Stimulated activated naive CD8-positive, alpha-beta T cell treated with anti-CD3 and anti-CD28 coated beads, Interleukin-15, Interleukin-2, amounts not matched to agents 100 U/mL and 50 U/mL, for 24 hours (primary cell): ENCODE data around the gene MR1.

ENCODE experiments used
- ATAC-seq: fragments of 150-1000 bp; cut with Tn5 transposase; one replicate; pipeline ENCODE4 v1.10.0; 2021
- DNase-seq: peaks from one replicate; pipeline ENCODE4 v3.0.0; 2021

The MR1 gene

DNA sequence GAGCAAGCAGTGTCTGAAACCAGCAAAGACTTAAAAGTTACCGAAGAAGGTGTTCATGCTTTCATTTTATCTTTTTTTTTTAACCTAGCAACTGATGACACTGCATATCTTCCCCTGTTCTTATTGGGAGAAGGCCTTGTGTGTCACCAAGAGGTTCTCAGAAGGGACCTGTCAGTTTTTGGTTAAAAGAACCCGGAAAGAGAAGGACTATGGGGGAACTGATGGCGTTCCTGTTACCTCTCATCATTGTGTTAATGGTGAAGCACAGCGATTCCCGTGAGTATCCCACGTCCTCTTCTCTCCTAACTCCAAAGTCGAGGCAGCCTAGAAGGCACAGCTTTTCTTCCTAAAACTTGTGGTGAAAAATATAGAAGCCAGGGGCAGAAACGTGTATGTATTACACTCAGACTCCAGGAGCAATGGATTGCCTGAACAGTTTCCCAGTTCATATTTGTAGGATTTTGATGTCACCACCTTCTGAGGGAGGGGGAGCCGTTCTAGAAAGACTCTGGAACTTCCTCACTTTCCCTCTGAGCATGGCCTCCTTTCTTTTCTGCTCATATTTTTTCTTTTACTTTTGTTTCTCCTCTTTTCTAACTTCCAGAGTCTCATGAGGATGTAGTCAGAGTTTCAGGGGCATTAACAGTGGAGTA lies at the start of gene MR1:
Gene MR1 (plus strand): TSS at position 185 of the 653 bp plus-strand sequence. CDS start 25 bp downstream, at position 210.
- no peak for DNase-seq
- ATAC-seq: peak; percentile 94

GRCh38 chr1:180988253-180988752 lies 45.5 kb upstream of the MR1 start:
- DNase-seq (no peak), ATAC-seq (no peak)

- no peak for DNase-seq
- ATAC-seq: peak; percentile 89
These were observed 39.5 kb upstream of the MR1 start for GRCh38 chr1:180994262-180994661.

DNA sequence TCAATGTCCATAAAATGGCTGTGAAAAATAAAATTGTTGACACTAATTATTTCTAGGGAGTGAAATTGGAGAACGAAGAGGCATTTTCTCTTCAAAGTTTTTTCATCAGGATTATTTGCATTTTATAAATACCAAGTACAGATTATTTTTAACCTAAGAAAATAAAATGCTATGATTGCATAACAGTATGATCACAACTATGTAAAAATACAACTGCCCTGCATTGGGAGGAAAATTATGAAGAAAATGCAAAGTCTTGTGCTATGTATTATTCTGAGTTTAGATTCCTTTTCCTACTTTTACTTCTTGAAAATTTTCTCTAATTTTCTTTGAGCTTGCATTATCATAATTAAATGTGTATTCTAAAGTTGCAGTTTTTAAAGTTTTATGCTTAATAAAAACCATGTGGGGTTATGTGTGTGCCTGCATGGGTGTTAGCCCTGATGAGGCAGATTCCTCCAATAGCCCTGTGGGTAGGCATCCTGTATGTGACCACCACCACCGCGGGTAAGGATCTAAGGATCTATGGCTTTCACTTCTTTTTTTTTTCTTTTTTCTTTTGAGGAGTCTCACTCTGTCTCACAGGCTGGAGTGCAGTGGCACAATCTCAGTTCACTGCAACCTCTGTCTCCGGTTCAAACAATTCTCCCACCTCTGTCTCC lies 35.8 kb upstream of the MR1 start:
- no peak for ATAC-seq
- DNase-seq: no peak

DNA sequence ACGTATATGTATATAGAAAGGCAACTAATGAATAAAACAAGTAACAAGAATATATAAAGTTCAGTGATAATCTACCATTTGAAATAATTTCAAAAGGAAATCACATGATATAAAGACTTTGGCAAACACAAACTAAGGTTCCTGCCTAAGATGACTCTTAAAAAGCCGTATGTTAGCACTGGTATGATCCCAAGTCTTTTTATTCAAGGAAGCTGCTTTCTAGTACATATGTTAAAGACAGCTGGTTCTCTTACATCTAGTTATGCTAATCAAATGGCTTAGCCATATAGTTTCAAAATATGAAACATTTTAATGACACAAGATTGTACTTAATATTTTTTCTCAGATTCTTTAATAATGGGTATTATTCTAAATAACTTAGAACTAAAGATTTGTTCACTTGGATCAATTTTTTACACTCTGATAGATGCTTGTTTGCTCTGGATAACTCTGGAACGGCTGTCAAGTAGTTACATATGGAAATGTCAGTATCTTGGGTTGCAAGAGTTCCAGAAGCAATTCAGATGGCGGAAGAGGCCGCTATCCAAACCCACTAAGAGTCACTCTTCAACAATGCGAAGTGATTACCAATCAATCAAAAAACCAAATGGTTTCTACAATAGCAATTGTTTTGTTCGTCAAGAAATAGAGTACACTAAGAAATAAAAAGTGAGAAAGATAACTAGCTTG lies 32.5 kb upstream of the MR1 start:
- ATAC-seq: no peak
- DNase-seq: no peak

DNA sequence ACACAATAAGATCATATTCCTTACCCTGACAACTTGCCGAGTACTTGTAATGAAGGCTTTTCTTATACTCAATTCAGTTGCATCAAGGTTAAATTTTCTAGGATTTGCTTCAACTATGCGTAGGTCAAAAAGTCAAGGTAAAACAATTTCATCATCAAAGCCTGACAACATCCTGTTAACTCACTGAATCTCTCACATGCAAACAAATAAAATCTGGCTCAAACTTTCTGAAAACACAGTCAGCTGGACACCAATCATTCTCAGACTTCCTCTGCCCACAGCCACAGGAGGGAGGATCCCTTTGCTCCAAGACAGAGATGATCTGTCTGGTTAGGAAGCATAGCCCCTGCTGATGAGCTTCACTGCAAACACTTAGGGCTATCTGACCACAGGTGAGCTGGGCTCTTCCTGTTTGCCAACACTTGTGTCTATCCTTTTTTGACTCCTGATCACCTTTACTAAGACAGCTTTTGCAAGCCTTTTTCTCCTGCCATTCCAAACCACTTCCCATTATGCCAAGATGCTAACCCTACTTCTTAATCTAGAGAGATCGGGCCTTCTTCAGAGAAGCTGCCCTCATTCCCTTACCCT lies 31.1 kb upstream of the MR1 start:
- ATAC-seq: no peak
- DNase-seq: no peak

- DNase-seq: no peak
- ATAC-seq: no peak
These were observed 23.0 kb upstream of the MR1 start for GRCh38 chr1:181010789-181011188.

- DNase-seq (no peak), ATAC-seq (no peak)
These were observed 22.2 kb upstream of the MR1 start for GRCh38 chr1:181011301-181012202.

DNA sequence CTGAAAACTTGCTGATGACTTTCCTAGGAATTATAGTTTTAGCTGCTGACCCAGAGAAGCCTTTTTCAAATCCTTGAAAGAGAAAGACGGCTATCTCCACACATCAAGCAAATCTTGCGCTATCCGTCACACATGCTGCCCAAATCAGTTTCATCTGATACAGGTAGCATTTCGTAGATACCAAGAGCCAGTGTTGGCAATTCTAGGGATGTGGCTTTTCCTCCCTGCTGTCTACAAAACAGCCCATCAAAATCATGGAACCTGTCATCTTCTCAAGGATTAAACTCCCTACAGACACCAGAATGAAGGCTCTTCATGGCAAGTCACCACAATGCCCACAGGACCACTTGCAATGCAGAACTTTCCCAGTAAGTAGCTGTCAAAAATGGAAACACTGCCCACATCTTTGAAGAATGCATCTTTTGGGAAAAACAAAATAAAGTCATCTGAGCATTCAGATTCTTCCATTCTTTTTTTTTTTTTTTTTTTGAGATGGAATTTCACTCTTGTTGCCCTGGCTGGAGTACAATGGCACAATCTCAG lies 21.5 kb upstream of the MR1 start:
- no peak for DNase-seq
- no peak for ATAC-seq

DNA sequence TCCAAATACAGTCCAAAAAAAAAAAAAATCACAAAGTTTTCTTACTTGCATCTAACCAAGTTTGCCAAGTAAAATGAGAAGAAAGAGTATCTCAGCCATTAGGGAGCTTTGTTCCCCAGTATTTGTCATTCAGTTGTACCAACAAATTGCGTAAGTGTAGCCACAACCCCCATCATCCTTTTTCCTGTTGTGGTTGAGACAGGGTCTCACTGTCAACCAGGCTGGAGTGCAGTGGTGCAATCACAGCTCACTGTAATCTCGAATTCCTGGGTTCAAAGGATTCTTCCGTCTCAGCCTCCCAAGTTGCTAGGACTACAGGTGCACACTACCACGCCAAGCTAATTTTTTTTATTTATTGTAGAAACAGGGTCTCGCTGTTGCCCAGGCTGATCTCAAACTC lies 20.6 kb upstream of the MR1 start:
- DNase-seq (no peak), ATAC-seq (no peak)

- ATAC-seq (peak; percentile 85), DNase-seq (no peak)
These were observed 19.1 kb upstream of the MR1 start for GRCh38 chr1:181014477-181015250.

DNA sequence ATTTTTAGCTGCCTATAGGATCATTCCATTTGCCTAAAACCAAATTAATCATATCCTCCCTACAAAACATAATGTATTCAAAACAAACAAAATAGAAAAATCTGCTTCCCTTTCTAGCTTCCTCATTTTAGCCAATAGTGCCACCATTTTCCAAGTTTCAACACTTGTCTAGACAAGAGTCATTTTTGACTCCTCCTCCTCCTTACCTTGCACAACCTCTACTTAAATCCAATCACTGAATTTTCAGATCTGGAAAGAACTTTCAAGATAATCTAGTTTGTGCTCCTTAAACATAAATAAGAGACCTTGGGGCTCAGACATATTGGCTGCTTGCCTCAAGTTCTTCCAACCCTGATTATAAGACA lies 18.6 kb upstream of the MR1 start:
- DNase-seq (no peak), ATAC-seq (no peak)

DNA sequence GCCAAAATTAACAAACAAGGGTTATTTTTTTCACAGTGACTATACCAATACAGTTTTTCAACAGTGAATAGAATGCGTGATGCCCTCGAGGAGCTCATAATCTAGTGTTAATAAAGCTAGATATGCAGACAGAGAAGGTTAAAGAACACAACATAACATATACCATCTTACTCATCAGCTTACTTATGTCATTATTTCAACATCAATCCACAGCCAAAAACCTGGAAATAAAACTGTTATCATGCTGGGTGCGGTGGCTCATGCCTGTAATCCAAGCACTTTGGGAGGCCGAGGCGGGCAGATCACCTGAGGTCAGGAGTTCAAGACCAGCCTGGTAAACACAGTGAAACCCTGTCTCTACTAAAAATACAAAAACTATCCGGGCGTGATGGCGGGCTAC lies 17.2 kb upstream of the MR1 start:
- ATAC-seq (no peak), DNase-seq (no peak)

DNA sequence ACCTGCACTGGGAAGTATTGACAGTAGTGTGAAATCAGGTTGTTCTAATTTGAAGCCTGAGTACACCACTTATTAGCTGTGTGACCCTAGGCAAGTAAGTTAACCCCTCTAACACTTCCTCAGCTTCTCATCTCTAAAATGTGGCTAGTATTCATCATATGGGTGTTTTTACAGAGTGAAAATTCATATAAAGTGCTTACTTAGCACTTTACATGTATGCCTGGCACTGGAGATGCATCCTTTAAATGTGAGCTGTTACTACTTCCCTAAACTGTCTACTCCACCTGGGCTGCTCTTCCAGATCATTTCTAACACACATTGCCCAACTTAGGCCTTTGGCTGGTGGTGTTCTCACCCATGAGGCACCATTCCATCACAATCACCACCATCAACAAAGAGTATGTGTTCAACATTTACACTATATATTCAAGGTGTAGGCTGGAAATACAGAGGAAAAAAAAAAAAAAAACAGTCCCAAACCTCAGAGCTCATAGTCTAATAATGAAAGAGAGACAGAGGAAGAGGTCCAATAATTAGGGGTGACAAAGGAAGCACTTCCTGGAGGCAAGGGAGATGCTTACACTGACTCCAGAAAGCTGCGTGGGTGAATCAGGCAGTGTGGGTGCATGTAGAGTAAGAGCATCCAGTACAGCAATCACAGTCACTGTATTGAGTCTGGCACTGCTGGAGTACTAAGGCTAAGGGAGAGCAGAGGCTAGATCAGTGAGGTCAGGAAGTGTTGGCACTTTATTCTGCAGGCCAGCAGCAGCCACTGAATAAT lies 14.7 kb upstream of the MR1 start:
- DNase-seq (no peak), ATAC-seq (no peak)

DNA sequence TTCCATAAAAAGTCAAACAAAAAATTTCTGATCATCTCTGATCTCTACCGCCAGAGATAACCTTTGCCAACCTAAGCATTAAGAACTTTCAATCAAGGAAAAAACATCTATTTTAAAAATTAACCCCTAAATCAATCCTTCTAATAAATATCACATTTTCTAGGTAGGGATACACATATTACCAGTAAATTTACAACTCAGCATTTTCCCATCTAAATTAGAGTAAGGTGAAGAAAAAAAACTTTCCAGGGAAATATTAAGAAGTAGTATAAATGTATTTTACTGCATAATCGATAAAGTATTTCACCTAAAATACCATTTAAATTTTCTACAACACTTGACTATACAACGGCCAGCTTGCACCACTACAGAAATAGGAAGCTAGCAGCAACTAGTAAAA lies 12.6 kb upstream of the MR1 start:
- DNase-seq (no peak), ATAC-seq (no peak)

GRCh38 chr1:181021811-181022434 lies 11.9 kb upstream of the MR1 start:
- DNase-seq (peak; percentile 79), ATAC-seq (peak; percentile 70)

GRCh38 chr1:181023265-181024057 lies 10.3 kb upstream of the MR1 start:
- no peak for ATAC-seq
- DNase-seq: no peak

DNA sequence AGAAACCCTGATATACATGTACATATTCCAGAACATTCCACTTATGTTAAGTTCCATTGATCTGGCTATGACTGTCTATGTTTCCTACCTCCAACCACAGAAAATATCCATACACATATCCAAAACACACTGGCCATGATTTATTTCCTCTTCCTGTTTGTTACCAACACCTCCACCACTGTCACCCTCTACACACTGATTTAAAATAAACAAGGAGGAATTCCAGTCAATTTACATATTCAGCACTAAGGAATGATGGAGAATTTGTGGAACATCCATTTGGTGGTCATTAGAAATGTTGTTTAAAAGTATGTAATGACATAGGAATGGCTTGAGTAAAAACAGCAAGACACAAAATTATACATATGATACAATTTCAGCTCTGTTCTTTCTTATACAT lies 5.6 kb upstream of the MR1 start:
- DNase-seq (no peak), ATAC-seq (no peak)

DNA sequence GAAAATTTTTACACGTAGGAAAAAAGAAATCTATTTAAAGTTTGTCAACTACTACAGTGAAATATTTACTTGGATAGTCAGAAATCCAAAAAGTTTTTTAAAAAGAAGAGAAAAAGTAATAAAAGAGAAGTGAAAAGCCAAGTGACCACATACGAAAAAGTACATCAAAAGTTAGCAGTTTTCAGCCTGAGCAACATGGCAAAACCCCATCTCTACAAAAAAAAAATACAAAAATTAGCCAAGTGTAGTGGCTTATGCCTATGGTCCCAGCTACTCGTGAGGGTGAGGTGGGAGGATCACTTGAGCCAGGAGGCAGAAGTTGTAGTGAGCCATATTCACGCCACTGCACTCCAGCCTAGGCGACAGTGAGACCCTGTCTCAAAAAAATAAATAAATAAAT lies 5.2 kb upstream of the MR1 start:
- DNase-seq (no peak), ATAC-seq (no peak)
